Fibroblast of skin of abdomen (primary cell): ENCODE measurements around the gene TMEM201.

ENCODE experiments used
- DNase-seq: peaks from one replicate; pipeline ENCODE4 v3.0.0-alpha.2; 2013

TMEM201 gene

DNA sequence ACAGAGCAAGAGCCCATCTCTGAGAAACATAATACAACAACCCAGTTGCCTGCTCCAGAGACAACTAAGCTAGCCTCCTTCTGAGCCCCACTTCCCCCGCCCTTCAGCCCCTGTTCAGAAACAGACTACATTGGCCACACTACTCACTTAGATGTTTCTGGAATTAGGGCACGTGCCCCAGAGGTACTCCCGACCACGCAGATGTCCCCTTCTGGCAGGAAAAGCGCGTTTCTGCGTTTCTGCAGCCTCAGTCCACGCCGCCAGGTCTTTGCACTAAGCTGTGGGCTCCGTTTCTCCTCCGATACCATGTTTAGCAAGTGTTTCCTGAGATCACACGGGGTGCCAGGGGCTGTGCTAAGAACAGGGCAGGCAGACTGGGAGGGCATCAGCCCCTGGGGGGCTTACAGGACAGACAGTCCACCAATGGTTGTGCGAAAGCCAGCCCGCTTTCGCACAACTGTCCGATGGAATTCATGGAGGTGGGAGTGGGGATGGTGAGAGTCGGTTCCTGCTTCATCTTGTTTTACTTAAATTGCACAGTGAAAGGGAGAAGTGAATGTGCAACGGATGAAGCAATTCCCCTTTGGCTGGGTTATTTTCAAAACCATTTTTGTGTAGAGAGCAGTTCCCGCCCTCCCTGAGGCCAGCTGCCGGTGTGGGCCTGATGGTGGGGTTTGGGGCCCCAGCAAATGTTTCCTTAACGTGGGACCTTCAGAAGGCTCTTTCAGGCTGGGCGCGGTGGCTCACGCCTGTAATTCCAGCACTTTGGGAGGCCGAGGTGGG, 65.5 kb downstream of the TMEM201 start:
- no peak for DNase-seq

DNA sequence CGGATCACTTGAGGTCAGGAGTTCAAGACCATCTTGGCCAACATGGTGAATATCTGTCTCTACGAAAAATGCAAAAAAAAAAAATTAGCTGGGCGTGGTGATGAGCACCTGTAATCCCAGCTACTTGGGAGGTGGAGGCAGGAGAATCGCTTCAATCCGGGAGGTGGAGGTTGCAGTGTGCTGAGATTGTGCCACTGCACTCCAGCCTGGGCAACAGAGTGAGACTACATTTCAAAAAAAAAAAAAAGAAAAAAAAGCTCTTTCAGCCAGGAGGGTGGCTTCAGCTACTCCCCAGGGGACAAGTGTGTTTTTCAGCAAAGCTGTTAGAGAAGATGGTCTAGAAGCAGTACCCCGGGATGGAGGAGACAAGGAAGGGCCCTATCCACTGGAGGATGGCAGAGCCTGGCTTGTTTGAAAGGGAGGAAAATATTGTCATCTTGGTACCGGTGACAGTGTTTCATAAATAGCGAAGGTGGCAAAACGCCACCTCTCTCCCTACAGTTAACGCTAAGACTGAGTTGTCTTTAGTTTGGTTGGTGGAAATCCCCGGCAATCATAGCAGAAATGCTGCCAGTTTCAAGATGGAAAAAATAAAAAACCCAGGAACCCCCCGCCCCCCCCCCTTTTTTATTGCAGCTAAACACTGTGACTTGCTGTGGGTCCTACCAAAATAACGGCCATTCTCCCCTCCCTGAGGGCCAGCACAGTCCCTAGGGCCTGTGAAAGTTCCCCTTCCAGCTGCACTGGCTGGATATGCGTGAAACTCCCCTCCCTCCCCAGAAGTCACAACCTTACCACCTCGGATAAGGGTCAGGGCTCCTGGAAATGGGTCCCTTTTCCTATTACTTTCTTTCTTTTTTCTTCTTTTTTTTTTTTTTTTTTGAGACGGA, 66.4 kb downstream of the TMEM201 start:
- no peak for DNase-seq

DNA sequence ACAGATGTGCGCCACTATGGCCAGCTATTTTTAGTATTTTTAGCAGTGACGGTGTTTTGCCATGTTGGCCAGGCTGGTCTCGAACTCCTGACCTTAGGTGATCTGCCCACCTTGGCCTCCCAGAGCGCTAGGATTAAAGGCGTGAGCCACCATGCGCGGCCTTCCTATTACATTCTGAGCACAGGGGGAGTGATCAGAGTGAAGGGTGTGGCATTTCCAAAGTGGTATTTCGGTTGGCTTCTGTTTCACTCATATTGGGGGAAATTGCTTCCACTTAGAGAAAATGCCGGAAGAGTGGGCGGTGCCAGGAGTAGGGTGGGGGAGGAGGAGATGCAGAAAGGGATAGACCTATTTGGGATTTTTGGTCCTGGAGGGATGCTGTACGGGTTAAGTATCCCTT, 67.1 kb downstream of the TMEM201 start:
- DNase-seq: no peak

DNA sequence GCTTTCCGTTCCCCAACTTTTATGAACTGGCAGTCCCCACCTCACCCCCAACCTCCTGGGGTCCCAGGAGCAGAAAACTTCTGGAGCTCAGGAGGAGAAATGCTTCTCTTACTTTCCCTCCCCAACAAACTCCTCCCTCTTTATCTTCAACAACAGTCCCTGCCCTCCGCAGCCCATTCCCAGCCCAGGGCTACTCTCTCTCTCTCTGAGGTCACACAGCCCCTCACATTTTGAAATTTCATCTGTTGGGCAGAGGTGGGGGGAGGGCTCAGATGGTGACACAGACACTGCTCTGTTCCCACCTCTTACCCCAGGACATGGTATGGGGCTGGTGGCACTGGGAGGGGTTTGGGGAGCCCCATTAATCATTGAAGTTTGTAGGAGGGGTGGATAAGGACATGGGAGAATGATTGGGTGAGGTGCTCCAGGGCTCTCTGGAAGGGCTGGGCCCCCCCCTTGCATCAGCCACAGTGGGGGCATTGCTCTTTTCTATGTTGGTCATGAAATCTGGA, 68.9 kb downstream of the TMEM201 start:
- DNase-seq: no peak

DNA sequence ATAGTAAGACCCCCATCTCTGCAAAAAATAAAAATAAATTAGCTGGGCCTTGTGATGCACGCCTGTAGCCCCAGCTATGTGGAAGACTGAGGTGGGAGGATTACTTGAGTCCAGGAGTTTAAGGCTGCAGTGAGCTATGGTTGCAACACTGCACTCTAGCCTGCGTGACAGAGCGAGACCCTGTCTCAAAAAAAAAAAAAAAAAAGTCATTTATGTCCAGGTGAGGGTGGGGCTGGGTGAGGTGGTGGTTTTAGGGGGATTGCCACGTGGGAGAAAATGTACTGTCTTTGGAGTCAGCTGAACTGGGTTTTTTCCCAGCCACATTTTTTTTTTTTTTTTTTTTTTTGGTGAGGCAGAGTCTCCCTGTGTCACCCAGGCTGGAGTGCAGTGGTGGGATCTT, 69.5 kb downstream of the TMEM201 start:
- DNase-seq: no peak

- peak; percentile 90 for DNase-seq
These were observed 70.6 kb downstream of the TMEM201 start for GRCh38 chr1:9659328-9659727.

DNA sequence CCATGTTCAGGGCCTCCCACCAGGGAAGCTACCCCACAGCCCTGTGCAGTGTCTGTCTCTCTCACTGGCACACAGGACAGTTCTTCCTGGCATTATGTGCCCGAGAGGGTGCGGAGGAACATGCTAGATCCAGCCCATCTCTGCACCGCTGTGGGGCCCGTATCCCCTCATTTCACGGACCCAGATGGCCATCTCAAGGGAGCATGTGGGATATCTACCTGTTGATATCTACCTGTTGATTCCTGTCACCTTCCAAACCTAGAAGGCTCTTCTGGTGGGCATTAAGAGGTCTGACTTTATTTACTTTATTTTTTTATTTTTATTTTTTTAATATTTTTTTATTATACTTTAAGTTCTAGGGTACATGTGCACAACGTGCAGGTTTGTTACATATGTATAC, 74.5 kb downstream of the TMEM201 start:
- no peak for DNase-seq
